Endothelial cell of umbilical vein (primary cell): ENCODE data around the gene PPP1R12C. TPM values are rescaled to one million over a fixed set of nuclear protein-coding genes. Genes with fewer than 3 reads are reported as not detected.

Experiments used
- BruUV-seq: library from RNA; stranded (reverse); fragments of 400-500 nt; replicated peaks from 2 replicates; lab custom pipeline; 2021; lab: Mats Ljungman, UMichigan
- CTCF ChIA-PET: fragments of 300-600, 350-600 bp; sonication (Branson Sonifier 250); formaldehyde crosslinking; loops from one replicate; lab custom pipeline; 2021; ENCODE audit warnings: antibody characterized with exemption, inconsistent platforms; lab: Charles Lee
- POLR2A ChIA-PET: fragments of 300-600, 350-600 bp; sonication (Branson Sonifier 250); formaldehyde crosslinking; loops from one replicate; lab custom pipeline; 2021; ENCODE audit warnings: antibody characterized with exemption, inconsistent platforms; lab: Charles Lee
- DNase-seq: peaks from one replicate; pipeline ENCODE4 v3.0.0-alpha.2; 2011; ENCODE audit warnings: low read depth, low spot score
- FAIRE-seq: peaks from 2 replicates; lab custom pipeline; 2011; peaks lifted over from hg19 to GRCh38; lab: Jason Lieb, UNC
- H2AFZ ChIP-seq: 2 replicates; pipeline ENCODE4 v1.6.0; 2012; ENCODE audit warnings: low read depth, low read length, control low read depth, inconsistent platforms
- H3K27ac ChIP-seq: 2 replicates; pipeline ENCODE4 v1.5.1; 2011; ENCODE audit warnings: low read depth, mild to moderate bottlenecking, control low read depth, low read length, moderate library complexity; ENCODE audit not compliant: insufficient read depth
- H3K27me3 ChIP-seq, 2 experiments: 2 replicates each; pipeline versions ENCODE4 v1.6.0 to v1.6.1; 2011; ENCODE audit warnings: low read length in 2 of 2, mixed read lengths in 1 of 2; ENCODE audit not compliant: control insufficient read depth in 2 of 2, insufficient read depth in 2 of 2
- H3K36me3 ChIP-seq, 2 experiments: 2 replicates in 1 of 2; 3 replicates in 1 of 2; pipeline ENCODE4 v1.5.1; 2011; ENCODE audit warnings: low read length in 2 of 2, mild to moderate bottlenecking in 1 of 2, moderate library complexity in 1 of 2; ENCODE audit not compliant: control insufficient read depth in 2 of 2, insufficient read depth in 2 of 2; ENCODE audit errors: extremely low read depth in 1 of 2
- H3K4me1 ChIP-seq: 3 replicates; pipeline ENCODE4 v1.5.1; 2011; ENCODE audit warnings: mild to moderate bottlenecking, low read length; ENCODE audit not compliant: control insufficient read depth, insufficient read depth; ENCODE audit errors: extremely low read depth
- H3K4me2 ChIP-seq: 2 replicates; pipeline ENCODE4 v1.6.1; 2011; ENCODE audit warnings: low read length, control low read depth, mixed read lengths; ENCODE audit not compliant: insufficient read depth
- H3K4me3 ChIP-seq, 3 experiments: fragments of 200-600 bp in 1 of 3; sonication (generic), shearing (Covaris generic) in 1 of 3; replicated peaks in 1 of 3; 2 replicates each; pipeline ENCODE4 v1.5.1; 2011 to 2016; ENCODE audit warnings: control low read depth in 3 of 3, low read length in 3 of 3, mild to moderate bottlenecking in 2 of 3, inconsistent platforms in 1 of 3, low read depth in 1 of 3, moderate library complexity in 1 of 3; ENCODE audit not compliant: insufficient read depth in 1 of 3
- H3K79me2 ChIP-seq: 2 replicates; pipeline ENCODE4 v1.6.0; 2012; ENCODE audit warnings: low read length, inconsistent platforms; ENCODE audit not compliant: control insufficient read depth, insufficient read depth
- H3K9ac ChIP-seq: replicated peaks from 2 replicates; pipeline ENCODE3; 2011; ENCODE audit warnings: low read length, control low read depth; ENCODE audit not compliant: insufficient read depth; ENCODE audit errors: extremely low read depth
- H3K9me1 ChIP-seq: replicated peaks from 3 replicates; pipeline ENCODE4 v1.6.0; 2011; ENCODE audit warnings: mild to moderate bottlenecking, low read length; ENCODE audit not compliant: control insufficient read depth, insufficient read depth; ENCODE audit errors: extremely low read depth
- H3K9me3 ChIP-seq: replicated peaks from 2 replicates; pipeline ENCODE4 v1.5.1; 2012; ENCODE audit warnings: low read length, inconsistent platforms; ENCODE audit not compliant: control insufficient read depth, insufficient read depth
- H4K20me1 ChIP-seq: replicated peaks from 2 replicates; pipeline ENCODE3; 2011; ENCODE audit warnings: mild to moderate bottlenecking, low read length; ENCODE audit not compliant: control insufficient read depth, insufficient read depth; ENCODE audit errors: extremely low read depth
- CTCF ChIP-seq, 2 donors: IDR thresholded peaks; 1 replicate in 1 of 2; 2 replicates in 1 of 2; pipeline ENCODE4 v1.5.1; 2011; ENCODE audit warnings: low read length in 2 of 2, mild to moderate bottlenecking in 2 of 2, moderate library complexity in 2 of 2, control low read depth in 1 of 2, inconsistent platforms in 1 of 2, low read depth in 1 of 2; ENCODE audit not compliant: insufficient read depth in 1 of 2; ENCODE audit errors: extremely low read depth in 1 of 2
- EZH2 ChIP-seq: IDR thresholded peaks from 2 replicates; pipeline ENCODE4 v1.6.1; 2012; ENCODE audit warnings: borderline replicate concordance, low read depth, mild to moderate bottlenecking, moderate library complexity, low read length, inconsistent platforms; ENCODE audit not compliant: severe bottlenecking
- FOS ChIP-seq: IDR thresholded peaks from 2 replicates; pipeline ENCODE4 v1.6.1; 2011; ENCODE audit warnings: mild to moderate bottlenecking, low read length, moderate library complexity, borderline replicate concordance; ENCODE audit not compliant: insufficient read depth
- MAX ChIP-seq: IDR thresholded peaks from 2 replicates; pipeline ENCODE4 v1.6.1; 2011; ENCODE audit not compliant: insufficient read depth, insufficient read length
- MYC ChIP-seq: IDR thresholded peaks from one replicate; pipeline ENCODE4 v1.6.1; 2011; ENCODE audit warnings: mild to moderate bottlenecking, low read depth, low read length
- POLR2A ChIP-seq: IDR thresholded peaks from 2 replicates; pipeline ENCODE4 v1.6.1; 2012; ENCODE audit warnings: low read depth, mild to moderate bottlenecking, control low read depth, low read length
- POLR2AphosphoS5 ChIP-seq: IDR thresholded peaks from 2 replicates; pipeline ENCODE4 v1.6.1; 2012; ENCODE audit warnings: low read depth, mild to moderate bottlenecking, control low read depth, low read length, moderate library complexity; ENCODE audit not compliant: insufficient read depth
- dilution Hi-C: fragments of 300-500 bp; cut with MboI; formaldehyde crosslinking; loops from one replicate; pipeline ENCODE4 v1.15.0; 2019; ENCODE audit warnings: low sequenced_read_pairs; ENCODE audit not compliant: extremely low pct_ligation_motif_present
- intact Hi-C: fragments of 100-400 bp; cut with micrococcal nuclease; formaldehyde crosslinking; loops from one replicate; pipeline ENCODE4 v1.10.0; 2022
- polyA plus RNA-seq, 4 experiments: library from polyadenylated mRNA; depleted of rRNA in 3 of 4; stranded (reverse) in 3 of 4; unstranded in 1 of 4; fragments of >200 nt; gene quantifications; 2 replicates each; pipeline versions ENCODE4 v1.2.1 to v1.2.3, GENCODE V29; 2011 to 2012; ENCODE audit warnings: missing spikeins in 1 of 4
- total RNA-seq: library from RNA; stranded (reverse); gene quantifications from 2 replicates; pipeline ENCODE4 v1.2.3, GENCODE V29; 2021

The PPP1R12C gene
- total and polyA plus RNA-seq, 2 donors (not counting 3 experiments of a cell fraction or from before 2014, with no cell fraction given) = 69.5 to 149 TPM

- Histone ChIP-seq H3K9me1 (no peaks in the 10 kb centered on the region), H3K79me2 (peaks cover 15% of the 10 kb centered on the region), H3K4me3 (no peak overlapping the region), H4K20me1 (no peaks in the 10 kb centered on the region), H3K4me2 (no peak overlapping the region), H3K36me3 (no peaks in the 10 kb centered on the region), H3K27ac (no peak overlapping the region), H3K4me1 (peaks cover 8% of the 10 kb centered on the region), H3K9me3 (no peaks in the 10 kb centered on the region), H3K27me3 (peaks cover 13 to 14% of the 10 kb centered on the region in 2 experiments), H2AFZ (no peak overlapping the region), H3K9ac (no peak overlapping the region)
- no TSS peak for BruUV-seq
- POLR2A ChIA-PET = interaction anchor here (0.6 kb wide), 1 partner anchor 14 kb away, joined by 4 read pairs; no protein-coding TSS in a partner anchor
- intact Hi-C loops (loop anchor here (2.0 to 5.0 kb wide), 2 partner anchors 53 to 601 kb away; partner anchors contain the start of genes LENG9 and PPP1R12C), dilution Hi-C loops (no loop called here)
- TF ChIP-seq FOS = no peak
- TF ChIP-seq POLR2A = no peak
- TF ChIP-seq MYC = no peak
- no peak for TF ChIP-seq EZH2
- no peak for TF ChIP-seq CTCF (IDR thresholded peaks at IDR 0.05; ENCODE audit: extremely low read depth in 1 of 2, insufficient read depth in 1 of 2, low read depth in 1 of 2, low read length in 2 of 2)
- no peak for TF ChIP-seq MAX
- TF ChIP-seq POLR2AphosphoS5 = no peak
- no peak for DNase-seq
- FAIRE-seq = no peak
- CTCF ChIA-PET = interaction anchor here (0.6 to 1.9 kb wide), 4 partner anchors 25 to 182 kb away, joined by 3 to 9 read pairs (median 3); partner anchors contain the start of gene GP6
Measured at GRCh38 chr19:55063492-55063843, 54.0 kb downstream of the PPP1R12C start.
